ENCODE measurements around the gene SNX4.
"Not testable (repeated sequence)": the region's sequence is repeated elsewhere in the genome, so short reads cannot be mapped to it uniquely, and the experiment has no call there.

The SNX4 gene

GRCh38 chr3:125519678-125520562 is at the start of gene SNX4:
Gene SNX4 (minus strand): TSS chr3:125520202. CDS start chr3:125520172, 30 bp downstream.
- DNase-seq: peak; percentile 86

DNA sequence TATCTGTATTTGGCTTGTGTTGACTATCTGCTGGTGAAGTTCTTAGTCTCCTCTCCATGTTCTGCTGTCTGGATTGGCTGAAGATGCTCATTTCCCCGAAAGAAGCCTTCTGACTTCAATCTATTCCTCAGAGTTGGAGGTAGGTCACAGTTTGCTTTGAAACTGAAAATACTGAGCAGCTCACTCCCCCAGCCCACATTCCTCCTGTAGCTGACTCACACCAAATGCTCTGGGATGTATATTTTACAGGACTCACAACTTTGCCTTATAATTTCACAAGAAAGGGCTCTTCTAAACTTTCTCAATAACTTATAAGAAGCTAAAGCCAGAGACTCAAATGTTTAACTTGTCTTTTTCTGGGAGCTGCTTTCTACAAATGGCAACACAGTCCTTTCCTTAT is 36.3 kb upstream of the SNX4 start:
- no peak for DNase-seq

- DNase-seq: no peak
These were observed 32.4 kb upstream of the SNX4 start for GRCh38 chr3:125552401-125552800.

GRCh38 chr3:125528920-125529319 is 8.9 kb upstream of the SNX4 start:
- DNase-seq: no peak

DNA sequence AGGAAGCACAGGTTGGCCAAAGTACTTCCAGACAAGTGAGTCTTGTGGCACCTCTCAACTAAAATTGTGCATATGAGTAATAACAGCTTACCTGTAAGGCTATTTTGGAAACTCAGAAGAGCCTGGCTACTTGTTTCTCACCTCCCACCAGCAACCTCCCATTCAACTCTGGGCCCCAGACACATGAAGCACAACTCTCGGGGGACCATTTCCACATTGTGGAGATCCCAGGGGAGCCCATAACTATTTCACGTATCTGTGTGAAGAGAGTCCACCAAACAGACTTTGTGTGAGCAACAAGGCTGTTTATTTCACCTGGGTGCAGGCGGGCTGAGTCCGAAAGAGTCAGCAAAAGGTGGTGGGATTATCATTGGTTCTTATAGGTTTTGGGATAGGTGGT is 5.2 kb upstream of the SNX4 start:
- no peak for DNase-seq

GRCh38 chr3:125520563-125520919 is 539 bp upstream of the SNX4 start:
- DNase-seq: not testable (repeated sequence)

- DNase-seq: no peak
These were observed 4.6 kb downstream of the SNX4 start for GRCh38 chr3:125515421-125515820.

DNA sequence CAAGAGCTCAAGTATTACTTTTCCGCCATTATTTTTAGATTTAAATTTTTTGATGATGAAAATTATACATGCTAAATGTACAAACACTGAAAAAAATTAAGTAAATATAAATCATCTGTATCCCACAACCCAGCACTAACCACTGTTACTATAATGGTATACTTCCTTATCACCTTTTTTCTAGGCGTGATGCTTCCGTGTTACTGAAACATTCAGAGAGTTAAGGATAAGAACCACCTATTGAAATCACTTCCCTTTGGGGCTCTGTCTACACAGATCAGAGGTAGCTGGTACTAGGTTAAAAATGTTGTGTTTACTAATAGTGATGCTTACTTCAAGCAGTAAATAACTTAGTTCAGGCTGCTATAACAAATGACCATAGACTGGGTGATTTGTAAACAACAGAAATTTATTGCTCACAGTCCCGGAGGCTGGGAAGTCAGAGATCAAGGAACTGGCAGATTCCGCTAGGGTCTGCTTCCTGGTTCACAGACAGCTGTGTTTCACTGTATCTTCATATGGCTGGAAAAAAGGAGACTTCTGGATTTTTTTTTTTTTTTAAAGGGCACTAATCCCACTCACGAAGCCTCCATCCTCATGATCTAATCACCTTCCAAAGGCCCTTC is 6.4 kb downstream of the SNX4 start:
- no peak for DNase-seq

GRCh38 chr3:125512135-125512920 is 7.7 kb downstream of the SNX4 start:
- DNase-seq: no peak

GRCh38 chr3:125511420-125512118 is 8.4 kb downstream of the SNX4 start:
- DNase-seq: no peak

DNA sequence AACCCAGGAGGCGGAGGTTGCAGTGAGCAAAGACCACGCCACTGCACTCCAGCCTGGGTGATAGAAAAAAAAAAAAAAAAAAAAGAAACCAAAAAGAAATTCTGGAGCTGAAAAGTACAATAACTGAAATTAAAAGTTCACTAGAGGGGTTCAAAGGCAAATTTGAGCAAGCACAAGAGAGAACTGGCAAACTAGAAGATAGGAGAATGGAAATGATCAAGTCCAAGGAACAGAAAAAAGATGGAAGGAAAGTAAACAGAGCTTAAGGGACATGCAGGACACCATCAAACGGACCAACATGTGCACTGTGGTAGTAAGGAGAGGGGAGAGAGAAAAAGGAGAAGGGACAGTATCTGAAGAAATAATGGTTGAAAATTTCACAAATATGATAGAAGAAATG is 12.9 kb downstream of the SNX4 start:
- no peak for DNase-seq

DNA sequence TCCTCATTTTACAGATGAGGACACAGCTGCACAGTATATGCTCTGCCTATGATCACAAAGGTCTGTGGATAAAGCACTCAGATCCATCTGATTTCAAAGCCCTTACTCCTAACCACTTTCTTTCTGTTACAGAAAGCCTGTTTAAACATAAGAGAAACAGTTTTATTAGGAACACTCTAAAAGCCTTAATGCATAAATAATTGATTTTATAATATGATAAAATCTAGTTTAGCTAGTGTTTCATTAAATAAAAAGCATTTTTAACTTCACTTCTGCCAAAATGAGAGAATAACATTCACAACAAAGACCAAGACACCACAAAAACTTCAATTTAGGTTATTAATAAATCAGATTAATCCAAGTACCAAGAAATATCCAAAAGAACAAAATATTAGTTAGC is 21.4 kb downstream of the SNX4 start:
- no peak for DNase-seq

DNA sequence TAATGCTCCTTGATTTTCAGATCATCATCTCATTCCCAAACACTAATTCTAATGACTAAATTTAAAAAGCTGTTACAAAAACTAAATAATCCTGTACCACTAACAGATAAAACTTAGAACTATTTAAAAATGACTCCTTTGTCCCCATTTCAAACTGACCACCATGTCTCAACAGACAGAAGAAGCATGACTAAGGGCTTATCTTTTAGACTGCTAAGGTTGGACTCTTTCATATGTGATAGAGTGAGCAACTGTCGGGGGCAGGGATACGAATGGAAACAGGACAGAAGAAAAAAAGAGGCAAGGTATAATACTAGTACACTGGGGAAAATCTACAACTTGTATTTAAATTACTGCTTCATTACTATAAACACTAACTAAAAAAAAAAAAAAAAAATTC is 23.3 kb downstream of the SNX4 start:
- DNase-seq: no peak

GRCh38 chr3:125482406-125482805 is 37.6 kb downstream of the SNX4 start:
- DNase-seq: no peak

DNA sequence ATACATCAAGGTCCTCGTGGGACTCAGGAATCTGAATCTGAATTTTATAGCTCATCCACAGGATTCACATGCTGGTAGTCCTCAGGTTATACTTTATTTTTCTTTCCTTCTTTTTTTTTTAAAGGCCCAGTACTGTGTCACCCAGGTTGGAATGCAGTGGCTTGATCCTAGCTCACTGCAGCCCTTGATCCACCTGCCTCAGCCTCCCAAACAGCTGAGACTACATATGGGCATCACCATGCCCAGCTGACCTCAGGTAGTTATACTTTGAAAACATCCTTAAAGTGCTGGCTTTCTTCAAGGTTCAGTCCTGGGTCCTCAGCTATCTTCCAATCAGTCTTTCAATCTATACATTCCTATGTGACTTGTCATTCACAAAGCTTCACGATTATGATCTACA is 38.2 kb downstream of the SNX4 start:
- no peak for DNase-seq

GRCh38 chr3:125481375-125481759 is 38.6 kb downstream of the SNX4 start:
- DNase-seq: not testable (repeated sequence)

- DNase-seq: no peak
These were observed 39.2 kb downstream of the SNX4 start for GRCh38 chr3:125480656-125481374.

DNA sequence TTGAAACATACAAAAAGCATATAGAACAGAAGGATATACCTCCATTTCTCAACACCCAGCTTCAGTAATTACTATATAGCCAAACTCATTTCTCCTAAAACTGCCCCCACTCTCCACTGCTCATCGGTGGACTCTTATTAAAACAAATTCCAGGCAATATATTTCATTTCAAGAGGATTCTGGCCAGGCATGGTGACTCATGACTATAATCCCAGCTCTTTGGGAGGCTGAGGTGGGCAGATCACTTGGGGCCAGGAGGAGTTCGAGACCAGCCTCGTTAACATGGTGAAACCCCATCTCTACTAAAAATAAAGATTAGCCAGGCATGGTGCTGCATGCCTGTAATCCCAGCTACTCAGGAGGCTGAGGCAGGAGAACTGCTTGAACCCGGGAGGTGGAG is 40.9 kb downstream of the SNX4 start:
- no peak for DNase-seq

DNA sequence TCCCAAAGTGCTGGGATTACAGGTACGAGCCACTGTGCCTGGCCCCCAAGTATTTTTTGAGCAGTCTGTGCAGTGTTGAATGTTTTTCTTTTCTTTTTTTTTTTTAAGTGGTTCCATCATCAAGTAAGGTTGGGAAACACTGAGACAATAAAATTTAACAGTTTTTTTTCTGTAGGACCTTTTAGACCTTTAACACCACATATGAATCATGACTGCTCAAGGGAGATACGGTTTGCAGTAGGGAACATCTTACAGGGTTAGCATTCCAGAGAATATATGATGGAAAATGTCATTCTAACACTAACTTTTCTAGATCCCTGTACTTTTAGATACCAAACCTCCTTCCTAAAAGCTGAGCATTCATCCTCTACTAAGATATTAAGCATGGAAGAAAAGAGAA is 41.7 kb downstream of the SNX4 start:
- no peak for DNase-seq

DNA sequence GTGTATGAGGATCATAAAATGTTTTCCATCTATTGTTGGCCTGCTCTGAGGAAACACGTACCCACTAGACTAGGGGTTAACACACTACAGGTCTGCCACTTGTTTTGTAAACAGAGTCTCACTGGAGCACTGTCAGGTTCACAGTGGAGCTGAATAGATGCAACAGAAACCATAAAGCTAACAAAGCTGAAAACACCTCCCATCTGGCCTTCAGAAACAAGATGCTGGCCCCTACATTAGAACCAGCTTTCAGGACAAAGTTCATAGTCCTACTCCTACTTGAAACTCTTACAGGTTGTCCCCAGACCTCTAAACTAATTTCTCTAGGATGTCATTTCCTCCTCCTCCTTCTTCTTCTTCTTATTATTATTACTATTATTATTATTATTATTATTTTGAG is 42.3 kb downstream of the SNX4 start:
- no peak for DNase-seq

DNA sequence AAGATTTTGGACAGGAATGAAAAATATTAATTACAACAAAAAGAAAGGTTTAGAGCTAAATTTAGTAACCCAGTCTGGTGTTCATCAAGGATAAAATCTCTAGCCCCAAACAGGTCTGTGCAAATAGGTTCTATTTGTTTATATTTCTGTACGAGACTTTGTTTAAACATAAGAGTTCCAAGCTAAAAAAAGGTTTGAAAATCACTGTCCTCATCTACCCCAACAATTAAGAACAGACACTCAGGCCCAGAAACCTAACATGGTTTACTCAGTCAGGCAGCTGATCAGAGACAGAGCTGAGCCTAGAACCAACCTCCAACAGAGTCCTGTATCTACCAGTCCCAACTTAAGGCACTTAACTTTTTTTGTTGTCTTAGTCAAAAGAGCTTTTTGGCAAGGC is 49.3 kb downstream of the SNX4 start:
- no peak for DNase-seq

- no peak for DNase-seq
These were observed 57.2 kb downstream of the SNX4 start for GRCh38 chr3:125462722-125463299.
